Measurements from ENCODE around the gene FOXO3. TPM values are rescaled to one million over a fixed set of nuclear protein-coding genes. Genes with fewer than 3 reads are reported as not detected.

FOXO3 gene
- total RNA-seq, 3 donors from 2014 or later (not counting 1 experiment from before 2014, with no cell fraction given): 43.1 to 70.4 (median 51.3) TPM

- TF ChIP-seq CTCF (IDR thresholded peaks at IDR 0.05): no peak
- H3K4me3 ChIP-seq (ENCODE audit: low read length): no peak overlapping the region
- H3K4me3 Mint-ChIP-seq: no peak overlapping the region
- DNase-seq (no peak), ATAC-seq (no peak)
- peaks cover 77 to 78% of the 10 kb centered on the region in 2 donors for H3K4me1 Mint-ChIP-seq
- 94% methylated on average over 4 of the region's 4 CpGs for WGBS (ENCODE audit: insufficient coverage)
- no peaks in the 10 kb centered on the region for H3K9me3 ChIP-seq (ENCODE audit: control insufficient read depth, insufficient read depth, low read length)
- H3K27ac Mint-ChIP-seq: no peak overlapping the region
- no peaks in the 10 kb centered on the region for H3K27me3 ChIP-seq (ENCODE audit: control insufficient read depth, insufficient read depth, low read length)
- intact Hi-C loops (cut with micrococcal nuclease): no loop called here
- no peaks in the 10 kb centered on the region for H3K9me3 Mint-ChIP-seq
- no peaks in the 10 kb centered on the region for H3K36me3 ChIP-seq (ENCODE audit: control insufficient read depth, insufficient read depth, low read length)
- no peak overlapping the region for H3K27ac ChIP-seq (ENCODE audit: low read length)
- H3K4me1 ChIP-seq (ENCODE audit: control insufficient read depth, insufficient read depth, low read length): peaks cover 7% of the 10 kb centered on the region
- no peaks in the 10 kb centered on the region for H3K36me3 Mint-ChIP-seq
- H3K27me3 Mint-ChIP-seq (ENCODE audit: low read depth in 2 of 2): no peaks in the 10 kb centered on the region
These were observed 111.1 kb downstream of the FOXO3 start for GRCh38 chr6:108671790-108672189.

GRCh38 chr6:108672641-108673040, 111.9 kb downstream of the FOXO3 start:
- ATAC-seq (no peak), DNase-seq (no peak)
- no peak overlapping the region for H3K27ac ChIP-seq (ENCODE audit: low read length)
- Mint-ChIP-seq H3K4me1 (peaks cover 77 to 78% of the 10 kb centered on the region in 2 donors), H3K4me3 (no peak overlapping the region), H3K9me3 (no peaks in the 10 kb centered on the region), H3K36me3 (no peaks in the 10 kb centered on the region), H3K27ac (peak overlapping the region in 1 of 2 donors; percentile 2), H3K27me3 (ENCODE audit: low read depth in 2 of 2) (no peaks in the 10 kb centered on the region)
- H3K36me3 ChIP-seq (ENCODE audit: control insufficient read depth, insufficient read depth, low read length): no peaks in the 10 kb centered on the region
- H3K4me1 ChIP-seq (ENCODE audit: control insufficient read depth, insufficient read depth, low read length): peaks cover 7% of the 10 kb centered on the region
- WGBS (ENCODE audit: insufficient coverage): 71% methylated on average over 1 of the region's 3 CpGs
- H3K9me3 ChIP-seq (ENCODE audit: control insufficient read depth, insufficient read depth, low read length): no peaks in the 10 kb centered on the region
- H3K27me3 ChIP-seq (ENCODE audit: control insufficient read depth, insufficient read depth, low read length): no peaks in the 10 kb centered on the region
- intact Hi-C loops (cut with micrococcal nuclease): no loop called here
- no peak overlapping the region for H3K4me3 ChIP-seq (ENCODE audit: low read length)
- no peak for TF ChIP-seq CTCF (IDR thresholded peaks at IDR 0.05)

GRCh38 chr6:108673153-108673552, 112.4 kb downstream of the FOXO3 start:
- Mint-ChIP-seq H3K36me3 (no peaks in the 10 kb centered on the region), H3K27ac (peak overlapping the region; percentile 18 to 34), H3K4me3 (no peak overlapping the region), H3K27me3 (ENCODE audit: low read depth in 2 of 2) (no peaks in the 10 kb centered on the region), H3K9me3 (no peaks in the 10 kb centered on the region), H3K4me1 (peaks cover 76 to 78% of the 10 kb centered on the region in 2 donors)
- ATAC-seq: no peak
- H3K9me3 ChIP-seq (ENCODE audit: control insufficient read depth, insufficient read depth, low read length): no peaks in the 10 kb centered on the region
- no peak overlapping the region for H3K27ac ChIP-seq (ENCODE audit: low read length)
- no peak for TF ChIP-seq CTCF (IDR thresholded peaks at IDR 0.05)
- no peak overlapping the region for H3K4me3 ChIP-seq (ENCODE audit: low read length)
- no peaks in the 10 kb centered on the region for H3K27me3 ChIP-seq (ENCODE audit: control insufficient read depth, insufficient read depth, low read length)
- intact Hi-C loops (cut with micrococcal nuclease): no loop called here
- DNase-seq: no peak
- whole genome bisulfite sequencing (ENCODE audit: insufficient coverage): 91% methylated on average over 6 of the region's 6 CpGs
- no peaks in the 10 kb centered on the region for H3K36me3 ChIP-seq (ENCODE audit: control insufficient read depth, insufficient read depth, low read length)
- peaks cover 4% of the 10 kb centered on the region for H3K4me1 ChIP-seq (ENCODE audit: control insufficient read depth, insufficient read depth, low read length)

GRCh38 chr6:108673602-108674001, 112.9 kb downstream of the FOXO3 start:
- no peaks in the 10 kb centered on the region for H3K36me3 ChIP-seq (ENCODE audit: control insufficient read depth, insufficient read depth, low read length)
- Mint-ChIP-seq H3K36me3 (no peaks in the 10 kb centered on the region), H3K27ac (peak overlapping the region; percentile 18 to 34), H3K4me3 (no peak overlapping the region), H3K4me1 (peaks cover 71 to 74% of the 10 kb centered on the region in 2 donors), H3K27me3 (ENCODE audit: low read depth in 2 of 2) (no peaks in the 10 kb centered on the region), H3K9me3 (no peaks in the 10 kb centered on the region)
- H3K9me3 ChIP-seq (ENCODE audit: control insufficient read depth, insufficient read depth, low read length): no peaks in the 10 kb centered on the region
- 50% methylated on average over 2 of the region's 2 CpGs for WGBS (ENCODE audit: insufficient coverage)
- H3K4me1 ChIP-seq (ENCODE audit: control insufficient read depth, insufficient read depth, low read length): peaks cover 4% of the 10 kb centered on the region
- intact Hi-C loops (cut with micrococcal nuclease): no loop called here
- ATAC-seq (no peak), DNase-seq (no peak)
- H3K4me3 ChIP-seq (ENCODE audit: low read length): no peak overlapping the region
- H3K27me3 ChIP-seq (ENCODE audit: control insufficient read depth, insufficient read depth, low read length): no peaks in the 10 kb centered on the region
- no peak overlapping the region for H3K27ac ChIP-seq (ENCODE audit: low read length)
- no peak for TF ChIP-seq CTCF (IDR thresholded peaks at IDR 0.05)
